HG03175 (cell line): ENCODE data around the gene GABRA5.
"Not testable (repeated sequence)": the region's sequence is repeated elsewhere in the genome, so short reads cannot be mapped to it uniquely, and the experiment has no call there.

Experiments used
- ATAC-seq: cut with Tn5 transposase; IDR thresholded peaks from one replicate; pipeline ENCODE4 v1.9.1; 2021; ENCODE audit warnings: mild to moderate bottlenecking, moderate library complexity; ENCODE audit not compliant: unreplicated experiment

Gene GABRA5

GRCh38 chr15:26866298-26867199 is at the start of gene GABRA5:
Gene GABRA5 (plus strand): TSS chr15:26867062. CDS start chr15:26869249, 2,187 bp downstream.
- no peak for ATAC-seq

DNA sequence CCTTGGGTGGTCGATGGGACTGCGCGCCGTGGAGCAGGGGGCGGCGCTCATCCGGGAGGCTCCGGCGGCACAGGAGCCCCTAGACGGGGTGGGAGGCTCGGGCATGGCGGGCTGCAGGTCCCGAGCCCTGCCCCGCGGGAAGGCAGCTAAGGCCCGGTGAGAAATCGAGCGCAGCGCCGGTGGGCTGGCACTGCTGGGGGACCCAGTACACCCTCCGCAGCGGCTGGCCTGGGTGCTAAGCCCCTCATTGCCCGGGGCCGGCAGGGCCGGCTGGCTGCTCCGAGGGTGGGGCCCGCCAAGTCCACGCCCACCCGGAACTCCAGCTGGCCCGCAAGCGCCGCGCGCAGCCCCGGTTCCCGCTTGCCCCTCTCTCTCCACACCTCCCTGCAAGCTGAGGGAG is 35.7 kb upstream of the GABRA5 start:
- not testable (repeated sequence) for ATAC-seq

- no peak for ATAC-seq
Measured at GRCh38 chr15:26831951-26832350, 34.9 kb upstream of the GABRA5 start.

DNA sequence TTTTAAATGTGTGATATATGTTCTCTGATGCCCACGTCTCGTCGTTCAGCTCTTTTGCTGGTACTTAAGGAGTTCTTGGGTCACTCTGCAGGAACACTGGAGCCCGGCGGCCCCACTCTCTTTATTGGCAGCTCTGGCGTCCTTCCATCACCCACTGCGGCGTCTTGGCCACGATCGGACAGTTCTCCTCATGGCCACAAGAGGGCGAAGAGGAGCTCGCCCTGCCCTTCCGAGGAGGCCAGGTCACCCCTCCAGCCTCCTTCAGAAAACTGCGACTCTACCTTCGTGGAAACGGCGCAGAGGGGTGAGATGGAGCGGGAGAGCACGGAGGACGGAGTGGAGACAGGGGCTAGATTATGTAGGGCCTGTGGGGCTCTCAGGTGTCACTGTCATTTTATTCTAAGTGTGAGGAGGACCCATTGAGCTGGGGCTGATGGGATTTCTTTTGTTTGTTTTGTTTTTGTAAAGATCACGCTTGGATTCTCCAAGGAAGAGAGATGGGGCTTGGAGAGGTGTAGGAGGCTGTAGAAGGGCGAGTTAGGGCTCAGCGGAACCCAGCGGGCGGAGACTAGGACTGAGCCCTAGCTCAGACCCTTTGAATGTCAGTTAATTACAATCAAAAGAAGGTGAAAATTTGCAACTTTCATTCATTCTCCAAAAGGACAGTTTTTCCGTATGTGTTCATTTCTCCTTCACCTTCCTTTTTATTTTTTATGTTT is 28.0 kb upstream of the GABRA5 start:
- ATAC-seq: no peak

DNA sequence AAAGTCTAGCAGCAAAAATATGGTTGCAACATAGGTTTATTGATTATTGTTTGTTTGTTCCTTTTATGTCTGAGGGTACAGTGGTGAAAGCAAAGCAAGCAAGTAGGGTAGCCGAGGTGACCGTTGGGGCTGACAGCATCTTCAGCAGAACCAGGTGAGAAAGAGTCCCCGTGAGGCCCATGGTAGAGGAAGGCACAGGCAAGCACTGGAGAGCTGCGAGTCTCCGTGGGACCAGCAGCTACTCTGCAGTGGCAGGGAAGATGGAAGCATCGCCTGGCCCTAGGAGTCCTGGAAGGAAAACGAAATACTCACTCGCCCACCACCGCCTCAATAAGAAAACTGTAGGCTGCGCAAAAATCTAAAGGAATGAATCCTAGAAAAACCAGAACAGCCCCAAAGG is 25.3 kb upstream of the GABRA5 start:
- ATAC-seq: no peak

GRCh38 chr15:26841941-26842340 is 24.9 kb upstream of the GABRA5 start:
- ATAC-seq: no peak

GRCh38 chr15:26842391-26842790 is 24.5 kb upstream of the GABRA5 start:
- ATAC-seq: no peak

DNA sequence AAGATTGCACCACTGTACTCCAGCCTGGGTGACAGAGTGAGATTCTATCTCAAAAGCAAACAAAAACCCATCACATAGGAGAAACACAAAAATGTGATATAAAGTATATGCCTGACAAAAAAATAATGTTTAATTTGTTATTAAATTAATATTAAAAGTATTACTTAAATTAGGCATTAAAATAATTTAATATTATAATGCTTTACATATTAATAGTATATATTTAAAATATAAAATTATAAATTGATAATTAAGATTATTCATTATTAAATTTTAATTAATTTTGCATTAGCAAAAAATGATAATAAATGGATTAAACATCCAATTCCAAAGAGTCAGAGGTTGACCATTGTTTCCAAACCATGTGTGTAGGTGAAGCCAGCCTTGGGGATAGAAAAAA is 22.0 kb upstream of the GABRA5 start:
- no peak for ATAC-seq

DNA sequence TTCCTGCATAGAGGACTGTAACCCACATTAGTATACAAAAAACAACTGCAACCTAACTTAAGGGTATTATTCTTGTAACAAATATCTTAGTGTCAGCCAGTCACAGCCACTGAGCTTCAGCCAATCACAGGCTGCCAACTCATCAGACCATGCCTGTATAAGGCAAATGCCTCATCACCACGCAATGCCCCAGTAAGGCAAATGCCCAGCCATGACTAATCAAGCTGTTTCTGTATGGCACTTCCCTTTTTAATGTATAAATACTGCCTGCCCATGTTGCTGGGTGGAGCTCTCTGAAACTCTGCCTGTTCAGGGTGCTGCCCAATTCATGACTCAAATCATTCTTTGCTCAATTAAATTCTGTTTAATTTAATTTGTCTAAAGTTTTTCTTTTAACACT is 18.4 kb upstream of the GABRA5 start:
- ATAC-seq: no peak

GRCh38 chr15:26850161-26850560 is 16.7 kb upstream of the GABRA5 start:
- ATAC-seq: no peak

DNA sequence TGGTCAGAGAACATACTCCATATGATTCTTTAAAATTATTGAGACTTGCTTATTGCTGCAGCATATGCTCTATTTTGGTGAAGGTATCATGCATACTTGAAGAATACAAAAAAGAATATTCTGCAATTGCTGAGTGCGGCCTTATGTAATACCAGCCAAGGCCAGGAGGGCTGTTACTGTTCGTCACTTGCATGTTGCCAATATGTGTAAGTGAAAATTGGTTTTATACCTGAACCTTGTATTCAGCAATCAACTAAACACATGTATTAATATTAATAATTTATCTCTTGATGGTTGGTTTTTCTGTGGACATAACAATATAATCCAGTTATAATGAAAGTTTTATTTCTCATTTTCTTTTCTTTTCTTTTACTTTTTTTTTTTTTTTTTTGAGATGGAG is 13.9 kb upstream of the GABRA5 start:
- ATAC-seq: no peak

- ATAC-seq: no peak
Measured at GRCh38 chr15:26854435-26854834, 12.4 kb upstream of the GABRA5 start.

GRCh38 chr15:26864664-26865191 is 2.1 kb upstream of the GABRA5 start:
- ATAC-seq: no peak

GRCh38 chr15:26867200-26868007 is 542 bp downstream of the GABRA5 start:
- ATAC-seq: no peak

DNA sequence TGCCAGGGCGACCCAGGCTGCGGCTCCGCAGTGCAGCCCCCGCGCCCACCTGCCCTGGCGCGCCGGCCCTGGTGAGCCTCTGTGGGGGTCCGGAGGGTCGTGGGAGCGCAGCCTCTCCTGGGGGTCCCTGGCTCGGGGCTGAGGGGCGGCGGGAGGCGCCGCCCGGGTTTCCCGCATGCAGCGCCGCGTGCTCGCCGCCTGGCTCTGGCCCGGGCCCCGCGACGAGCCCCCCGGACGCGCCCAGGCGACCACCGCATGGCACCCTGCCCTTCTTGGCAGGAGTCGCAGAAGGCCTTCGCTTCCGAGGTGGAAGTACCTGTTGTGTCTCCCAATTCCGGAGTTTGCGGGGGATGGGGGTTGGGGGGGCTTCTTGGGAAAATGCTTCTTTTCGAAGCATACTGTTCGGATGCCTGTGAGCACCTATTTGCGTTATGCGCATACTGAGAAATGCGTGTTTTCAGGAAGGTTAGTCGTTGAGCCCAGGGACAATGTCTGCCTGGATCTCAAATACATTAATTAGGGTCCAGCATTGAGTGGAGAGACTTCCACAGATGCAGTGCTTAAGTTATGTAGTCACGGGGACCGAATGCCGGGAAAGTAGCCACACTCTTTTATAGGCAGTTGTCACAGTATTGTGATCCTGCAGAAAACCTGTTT is 1.3 kb downstream of the GABRA5 start:
- no peak for ATAC-seq

- ATAC-seq: no peak
Measured at GRCh38 chr15:26869628-26870027, 2.8 kb downstream of the GABRA5 start.

DNA sequence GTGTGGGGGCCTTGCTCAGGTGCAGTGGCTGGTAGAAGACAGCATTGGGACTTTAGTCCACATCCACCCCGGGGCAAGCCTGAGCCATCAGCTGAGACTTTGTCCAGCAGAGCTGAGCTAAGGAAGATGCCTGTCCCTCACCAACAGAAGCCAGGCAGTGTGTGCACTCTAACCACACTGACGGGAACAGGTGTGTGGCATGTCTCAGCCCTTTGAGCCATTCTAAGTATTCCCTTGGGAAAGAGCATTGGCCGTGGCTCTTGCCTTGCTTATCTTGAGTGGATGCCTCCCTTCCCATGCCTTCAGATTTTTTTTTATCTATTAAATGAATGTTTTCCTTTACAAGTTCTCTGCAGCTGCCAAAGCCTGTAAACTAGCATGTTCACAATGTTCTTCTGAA is 3.5 kb downstream of the GABRA5 start:
- ATAC-seq: no peak

DNA sequence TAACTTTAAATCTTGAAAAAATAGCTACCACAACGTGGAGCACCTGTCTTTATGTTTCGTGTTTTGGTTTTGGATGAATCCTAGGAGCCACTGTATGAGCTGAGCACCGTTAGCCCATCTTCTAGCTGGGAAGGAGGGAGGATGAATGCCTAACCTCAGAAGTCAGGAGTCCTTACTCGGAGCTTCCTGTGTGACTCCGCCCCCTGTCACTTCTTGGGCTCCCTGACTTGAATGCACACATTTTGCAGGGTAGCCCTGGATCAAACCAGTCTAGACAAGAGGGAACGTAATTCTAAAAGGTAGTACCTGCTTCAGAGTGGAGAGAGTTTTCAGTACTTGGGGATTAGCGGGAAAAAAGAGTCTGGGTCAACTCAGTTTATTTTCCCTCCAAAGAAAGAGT is 5.3 kb downstream of the GABRA5 start:
- ATAC-seq: no peak

DNA sequence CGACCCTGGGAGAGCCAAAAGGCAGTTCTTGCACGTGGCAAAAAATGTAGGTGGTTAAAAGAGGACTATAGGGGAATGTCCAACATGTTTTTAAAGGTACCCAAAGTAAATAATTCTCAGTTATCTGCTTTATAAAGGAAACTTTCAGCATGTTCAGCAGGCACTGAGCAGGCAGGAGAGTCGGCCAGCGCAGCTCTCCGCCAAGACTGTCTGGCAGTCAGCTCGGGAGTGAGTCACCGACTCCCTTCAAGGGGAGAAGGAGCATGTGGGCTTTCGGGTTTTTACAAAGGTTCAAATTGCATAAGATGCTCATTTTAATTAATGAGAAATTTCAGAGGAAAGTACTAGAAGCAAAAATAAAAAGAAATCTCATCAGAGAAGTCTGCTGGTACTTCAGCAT is 7.0 kb downstream of the GABRA5 start:
- no peak for ATAC-seq

DNA sequence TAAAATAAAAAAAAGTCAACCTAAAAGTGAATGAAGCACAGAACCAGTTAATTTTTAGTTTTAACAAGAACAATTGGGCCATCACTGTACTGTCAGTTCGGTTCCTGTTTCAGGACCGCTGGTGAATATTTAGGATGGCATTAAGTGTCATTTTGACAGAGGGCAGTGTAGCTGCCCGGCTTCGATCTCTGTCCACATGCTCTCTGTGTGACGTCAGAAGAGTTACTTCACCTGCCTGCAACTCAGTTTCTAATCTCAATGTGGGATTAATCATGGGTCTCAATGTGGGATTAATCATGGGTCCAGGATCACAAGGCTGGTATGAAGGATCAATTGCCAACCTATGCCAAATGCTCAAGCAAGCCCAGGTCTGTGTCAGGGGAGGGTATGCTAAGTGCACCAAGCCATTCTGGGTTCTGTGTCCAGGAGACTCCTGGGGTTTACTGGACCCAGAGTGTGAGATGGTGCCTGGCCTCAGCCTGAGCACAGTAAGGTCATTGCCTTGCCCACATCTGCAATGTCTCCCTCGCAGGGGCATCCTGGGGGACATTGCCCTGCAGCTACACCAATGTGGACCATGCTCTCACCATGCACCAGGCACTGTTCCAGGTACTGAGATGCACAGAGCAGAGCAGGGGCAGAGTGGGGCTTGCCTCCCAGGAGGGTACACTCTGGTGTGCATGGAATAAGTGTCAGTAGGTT is 8.1 kb downstream of the GABRA5 start:
- ATAC-seq: no peak
